Keratinocyte (primary cell): Measurements from ENCODE around the gene GLIS2. TPM values are rescaled to one million over a fixed set of nuclear protein-coding genes. Genes with fewer than 3 reads are reported as not detected.

ENCODE experiments used
- DNase-seq: peaks from one replicate; pipeline ENCODE4 v3.0.0-alpha.2; 2011; ENCODE audit warnings: low read depth, missing footprints, low spot score
- FAIRE-seq: peaks from 2 replicates; lab custom pipeline; 2011; peaks lifted over from hg19 to GRCh38; lab: Jason Lieb, UNC
- H2AFZ ChIP-seq: 2 replicates; pipeline ENCODE4 v1.6.0; 2012; ENCODE audit warnings: low read length, control low read depth, inconsistent platforms; ENCODE audit not compliant: control insufficient read depth
- H3K27ac ChIP-seq: 2 replicates; pipeline ENCODE4 v1.5.1; 2011; ENCODE audit warnings: low read length; ENCODE audit not compliant: control insufficient read depth, insufficient read depth
- H3K27me3 ChIP-seq: 3 replicates; pipeline ENCODE4 v1.6.0; 2011; ENCODE audit warnings: low read length; ENCODE audit not compliant: control insufficient read depth, insufficient read depth; ENCODE audit errors: extremely low read depth
- H3K36me3 ChIP-seq, 2 experiments: 2 replicates in 1 of 2; 3 replicates in 1 of 2; pipeline ENCODE4 v1.5.1; 2011; ENCODE audit warnings: low read length in 2 of 2, mild to moderate bottlenecking in 1 of 2; ENCODE audit not compliant: control insufficient read depth in 2 of 2, insufficient read depth in 2 of 2; ENCODE audit errors: extremely low read depth in 1 of 2
- H3K4me1 ChIP-seq: 3 replicates; pipeline ENCODE4 v1.5.1; 2011; ENCODE audit warnings: low read length; ENCODE audit not compliant: control insufficient read depth, insufficient read depth; ENCODE audit errors: extremely low read depth
- H3K4me2 ChIP-seq: 3 replicates; pipeline ENCODE4 v1.6.0; 2011; ENCODE audit warnings: low read depth, low read length; ENCODE audit not compliant: control insufficient read depth, insufficient read depth; ENCODE audit errors: extremely low read depth
- H3K4me3 ChIP-seq, 3 experiments: fragments of 200-600 bp in 1 of 3; sonication (generic) in 1 of 3; 2 replicates in 2 of 3; 3 replicates in 1 of 3; pipeline ENCODE4 v1.5.1; 2011 to 2016; ENCODE audit warnings: low read length in 3 of 3, mild to moderate bottlenecking in 3 of 3, control low read depth in 2 of 3, inconsistent platforms in 1 of 3, low read depth in 1 of 3, mixed read lengths in 1 of 3, mixed run types in 1 of 3, moderate library complexity in 1 of 3; ENCODE audit not compliant: control insufficient read depth in 2 of 3, insufficient read depth in 2 of 3; ENCODE audit errors: extremely low read depth in 1 of 3
- H3K79me2 ChIP-seq: 2 replicates; pipeline ENCODE4 v1.6.0; 2012; ENCODE audit warnings: low read length; ENCODE audit not compliant: control insufficient read depth, insufficient read depth
- H3K9ac ChIP-seq: 3 replicates; pipeline ENCODE4 v1.6.0; 2011; ENCODE audit warnings: low read length; ENCODE audit not compliant: control insufficient read depth, insufficient read depth; ENCODE audit errors: extremely low read depth
- H3K9me1 ChIP-seq: 3 replicates; pipeline ENCODE4 v1.6.0; 2011; ENCODE audit warnings: low read length; ENCODE audit not compliant: control insufficient read depth, insufficient read depth; ENCODE audit errors: extremely low read depth
- H3K9me3 ChIP-seq: 2 replicates; pipeline ENCODE4 v1.5.1; 2012; ENCODE audit warnings: low read depth, low read length; ENCODE audit not compliant: control insufficient read depth
- H4K20me1 ChIP-seq: 3 replicates; pipeline ENCODE4 v1.6.0; 2011; ENCODE audit warnings: low read length; ENCODE audit not compliant: control insufficient read depth, insufficient read depth; ENCODE audit errors: extremely low read depth
- EZH2 ChIP-seq: IDR thresholded peaks from one replicate; pipeline ENCODE4 v1.6.1; 2012; ENCODE audit warnings: inconsistent platforms, mild to moderate bottlenecking, low read length, moderate library complexity
- dilution Hi-C: fragments of 300-500 bp; cut with MboI; formaldehyde crosslinking; loops from one replicate; pipeline ENCODE4 v1.7.0; 2020; ENCODE audit warnings: low sequenced_read_pairs; ENCODE audit not compliant: extremely low pct_ligation_motif_present
- polyA plus RNA-seq, 5 experiments: library from polyadenylated mRNA; depleted of rRNA in 3 of 5; stranded (reverse) in 3 of 5; stranded (forward) in 1 of 5; unstranded in 1 of 5; fragments of >200 nt; gene quantifications; 1 replicate in 1 of 5; 2 replicates in 3 of 5; 3 replicates in 1 of 5; pipeline versions ENCODE4 v1.2.1 to v1.2.3, GENCODE V29; 2011 to 2012; ENCODE audit warnings: missing spikeins in 2 of 5, low read depth in 1 of 5, low replicate concordance in 1 of 5
- TF ChIP-seq, protein P1 (sequence below), 3 experiments: IDR thresholded peaks in 1 of 3; conservative IDR thresholded peaks in 1 of 3; optimal IDR thresholded peaks in 1 of 3; 2 replicates in 2 of 3; 3 replicates in 1 of 3; pipeline versions ENCODE3 to v1.5.1; 2011; ENCODE audit warnings: low read length in 3 of 3, mild to moderate bottlenecking in 3 of 3, moderate library complexity in 2 of 3, control low read depth in 1 of 3, inconsistent platforms in 1 of 3; ENCODE audit not compliant: insufficient read depth in 2 of 3; ENCODE audit errors: extremely low read depth in 1 of 3

The GLIS2 gene
- polyA plus RNA-seq, 1 donor (not counting 4 experiments of a cell fraction or from before 2014, with no cell fraction given), result 0.63 TPM

GRCh38 chr16:4316108-4316863, 419 bp downstream of the GLIS2 start:
- FAIRE-seq (no peak), DNase-seq (no peak)
- Histone ChIP-seq H3K9ac (peak overlapping the region; percentile 61), H3K4me1 (peaks cover 36% of the 10 kb centered on the region), H3K79me2 (peaks cover 42% of the 10 kb centered on the region), H3K4me3 (peak overlapping the region; percentile 47 to 86 (median 63)), H3K9me3 (no peaks in the 10 kb centered on the region), H3K9me1 (peaks cover 2% of the 10 kb centered on the region), H3K4me2 (peak overlapping the region; percentile 80), H3K27ac (no peak overlapping the region), H2AFZ (no peak overlapping the region), H3K27me3 (peaks cover 7% of the 10 kb centered on the region), H3K36me3 (no peaks in the 10 kb centered on the region), H4K20me1 (peaks cover 6% of the 10 kb centered on the region)
- TF ChIP-seq, protein P1, sequence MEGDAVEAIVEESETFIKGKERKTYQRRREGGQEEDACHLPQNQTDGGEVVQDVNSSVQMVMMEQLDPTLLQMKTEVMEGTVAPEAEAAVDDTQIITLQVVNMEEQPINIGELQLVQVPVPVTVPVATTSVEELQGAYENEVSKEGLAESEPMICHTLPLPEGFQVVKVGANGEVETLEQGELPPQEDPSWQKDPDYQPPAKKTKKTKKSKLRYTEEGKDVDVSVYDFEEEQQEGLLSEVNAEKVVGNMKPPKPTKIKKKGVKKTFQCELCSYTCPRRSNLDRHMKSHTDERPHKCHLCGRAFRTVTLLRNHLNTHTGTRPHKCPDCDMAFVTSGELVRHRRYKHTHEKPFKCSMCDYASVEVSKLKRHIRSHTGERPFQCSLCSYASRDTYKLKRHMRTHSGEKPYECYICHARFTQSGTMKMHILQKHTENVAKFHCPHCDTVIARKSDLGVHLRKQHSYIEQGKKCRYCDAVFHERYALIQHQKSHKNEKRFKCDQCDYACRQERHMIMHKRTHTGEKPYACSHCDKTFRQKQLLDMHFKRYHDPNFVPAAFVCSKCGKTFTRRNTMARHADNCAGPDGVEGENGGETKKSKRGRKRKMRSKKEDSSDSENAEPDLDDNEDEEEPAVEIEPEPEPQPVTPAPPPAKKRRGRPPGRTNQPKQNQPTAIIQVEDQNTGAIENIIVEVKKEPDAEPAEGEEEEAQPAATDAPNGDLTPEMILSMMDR (optimal IDR thresholded peaks at IDR 0.05 in 1 of 3, IDR thresholded peaks at IDR 0.05 in 1 of 3, conservative IDR thresholded peaks at IDR 0.05 in 1 of 3; ENCODE audit: extremely low read depth in 1 of 3, insufficient read depth in 2 of 3, low read length in 3 of 3), result no peak
- no peak for TF ChIP-seq EZH2
- dilution Hi-C loops, result no loop called here

- Histone ChIP-seq H3K36me3 (no peaks in the 10 kb centered on the region), H3K9me3 (no peaks in the 10 kb centered on the region), H3K27ac (no peak overlapping the region), H2AFZ (no peak overlapping the region), H3K27me3 (peaks cover 7% of the 10 kb centered on the region), H4K20me1 (peaks cover 7% of the 10 kb centered on the region), H3K4me3 (peak overlapping the region; percentile 47 to 86 (median 63)), H3K4me1 (peaks cover 36% of the 10 kb centered on the region), H3K79me2 (peaks cover 47% of the 10 kb centered on the region), H3K4me2 (peak overlapping the region; percentile 80), H3K9me1 (peaks cover 2% of the 10 kb centered on the region), H3K9ac (peak overlapping the region; percentile 61)
- TF ChIP-seq, protein P1 (optimal IDR thresholded peaks at IDR 0.05 in 1 of 3, IDR thresholded peaks at IDR 0.05 in 1 of 3, conservative IDR thresholded peaks at IDR 0.05 in 1 of 3; ENCODE audit: extremely low read depth in 1 of 3, insufficient read depth in 2 of 3, low read length in 3 of 3), result no peak
- no peak for TF ChIP-seq EZH2
- dilution Hi-C loops, result no loop called here
- no peak for FAIRE-seq
- DNase-seq, result no peak
Measured at GRCh38 chr16:4316864-4317531, 1.1 kb downstream of the GLIS2 start.
